Hepatocyte (in vitro differentiated cells): Measurements from ENCODE around the gene RHOA. TPM values are rescaled to one million over a fixed set of nuclear protein-coding genes. Genes with fewer than 3 reads are reported as not detected.

Experiments
- DNase-seq: peaks from one replicate; pipeline ENCODE4 v3.0.0-alpha.2; 2016; ENCODE audit warnings: low spot score
- H2AFZ ChIP-seq: fragments of 200-600 bp; sonication (generic); 2 replicates; pipeline ENCODE4 v1.6.0; 2016; ENCODE audit warnings: antibody characterized with exemption, mild to moderate bottlenecking
- H3K27ac ChIP-seq: fragments of 200-600 bp; sonication (generic); 2 replicates; pipeline ENCODE4 v1.5.1; 2016; ENCODE audit warnings: mild to moderate bottlenecking
- H3K27me3 ChIP-seq: fragments of 200-600 bp; sonication (generic); 2 replicates; pipeline ENCODE4 v1.6.1; 2016
- H3K36me3 ChIP-seq: fragments of 200-600 bp; sonication (generic); replicated peaks from 2 replicates; pipeline ENCODE4 v1.5.1; 2016; ENCODE audit warnings: low read depth; ENCODE audit not compliant: insufficient read depth
- H3K4me1 ChIP-seq: fragments of 200-600 bp; sonication (generic); 2 replicates; pipeline ENCODE4 v1.5.1; 2016; ENCODE audit warnings: mild to moderate bottlenecking, moderate library complexity; ENCODE audit not compliant: insufficient read depth
- H3K4me2 ChIP-seq: fragments of 200-600 bp; sonication (generic); 2 replicates; pipeline ENCODE4 v1.6.0; 2016
- H3K4me3 ChIP-seq: fragments of 200-600 bp; sonication (generic); 2 replicates; pipeline ENCODE4 v1.5.1; 2016; ENCODE audit warnings: mild to moderate bottlenecking
- H3K79me2 ChIP-seq: fragments of 200-600 bp; sonication (generic); 2 replicates; pipeline ENCODE4 v1.6.0; 2017; ENCODE audit warnings: mild to moderate bottlenecking
- H3K9me2 ChIP-seq: fragments of 200-600 bp; sonication (generic); replicated peaks from 2 replicates; pipeline ENCODE4 v1.6.0; 2017; ENCODE audit warnings: mild to moderate bottlenecking; ENCODE audit not compliant: insufficient read depth
- H3K9me3 ChIP-seq: fragments of 200-600 bp; sonication (generic); 2 replicates; pipeline ENCODE4 v1.5.1; 2016; ENCODE audit warnings: low read depth, mild to moderate bottlenecking
- H4K20me1 ChIP-seq: fragments of 200-600 bp; sonication (generic); 2 replicates; pipeline ENCODE4 v1.6.0; 2016; ENCODE audit warnings: mild to moderate bottlenecking; ENCODE audit not compliant: insufficient read depth, poor library complexity, severe bottlenecking
- EZH2 ChIP-seq: fragments of 200-600 bp; sonication (generic); IDR thresholded peaks from 2 replicates; pipeline ENCODE4 v1.6.1; 2016; ENCODE audit warnings: antibody characterized with exemption, mild to moderate bottlenecking, borderline replicate concordance
- EZH2phosphoT487 ChIP-seq: fragments of 200-600 bp; sonication (generic); IDR thresholded peaks from one replicate; pipeline ENCODE4 v1.6.1; 2018; ENCODE audit warnings: antibody characterized with exemption, mild to moderate bottlenecking, low read depth, moderate library complexity; ENCODE audit not compliant: unreplicated experiment, severe bottlenecking
- WGBS: methylation state at CpG from one replicate; pipeline ENCODE4 v1.1.6; 2016; ENCODE audit warnings: low lambda C conversion rate; ENCODE audit errors: missing lambda C conversion rate; 5-methylcytosine and 5-hydroxymethylcytosine counted together
- polyA plus RNA-seq: library from polyadenylated mRNA; unstranded; fragments of >200 nt; fragmentation: Nextera tagmentation; extraction: Ambion mirVana; gene quantifications from 2 replicates; pipeline ENCODE4 v1.2.1, GENCODE V29; 2016
- total RNA-seq: library from RNA; depleted of rRNA; stranded (reverse); fragments of >200 nt; gene quantifications from 2 replicates; pipeline ENCODE4 v1.2.3, GENCODE V29; 2014
- TF ChIP-seq, protein P1 (sequence below): fragments of 200-600 bp; sonication (generic); IDR thresholded peaks from 2 replicates; pipeline ENCODE4 v1.5.1; 2016; ENCODE audit warnings: antibody characterized with exemption, mild to moderate bottlenecking; ENCODE audit not compliant: poor library complexity

Gene RHOA
- total and polyA plus RNA-seq, 2 experiments from 2014 or later: 392 to 434 TPM

DNA sequence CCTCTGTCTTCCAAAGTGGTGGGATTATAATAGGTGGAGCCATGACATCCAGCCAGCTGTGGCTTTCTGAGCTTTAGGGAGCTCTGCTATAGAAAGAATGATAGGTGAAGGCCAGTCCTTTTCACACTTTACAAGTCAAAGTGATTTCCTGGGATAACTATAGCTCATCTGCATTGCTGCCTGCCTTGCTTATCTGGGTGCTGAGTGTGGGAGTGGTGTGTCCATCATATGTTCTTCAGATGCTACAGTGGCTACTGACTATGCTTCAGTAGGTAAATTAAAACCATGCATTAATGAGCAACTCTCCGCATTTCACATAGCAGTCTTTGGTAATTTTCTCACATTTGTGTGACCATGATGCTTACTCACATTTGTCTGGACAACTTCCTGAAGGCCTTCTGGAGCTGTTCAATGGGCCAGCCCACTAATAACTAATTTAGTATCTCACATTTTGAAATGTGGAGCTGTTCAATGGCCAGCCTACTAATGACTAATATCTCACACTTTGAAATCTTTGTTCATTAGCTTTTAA is 23.4 kb downstream of the RHOA start:
- H3K36me3 ChIP-seq: no peaks in the 10 kb centered on the region
- DNase-seq: no peak
- no peaks in the 10 kb centered on the region for H3K27me3 ChIP-seq
- H3K27ac ChIP-seq: no peak overlapping the region
- H3K79me2 ChIP-seq: peaks cover 100% of the 10 kb centered on the region
- H3K9me2 ChIP-seq: no peaks in the 10 kb centered on the region
- H3K9me3 ChIP-seq: no peaks in the 10 kb centered on the region
- TF ChIP-seq, protein P1, sequence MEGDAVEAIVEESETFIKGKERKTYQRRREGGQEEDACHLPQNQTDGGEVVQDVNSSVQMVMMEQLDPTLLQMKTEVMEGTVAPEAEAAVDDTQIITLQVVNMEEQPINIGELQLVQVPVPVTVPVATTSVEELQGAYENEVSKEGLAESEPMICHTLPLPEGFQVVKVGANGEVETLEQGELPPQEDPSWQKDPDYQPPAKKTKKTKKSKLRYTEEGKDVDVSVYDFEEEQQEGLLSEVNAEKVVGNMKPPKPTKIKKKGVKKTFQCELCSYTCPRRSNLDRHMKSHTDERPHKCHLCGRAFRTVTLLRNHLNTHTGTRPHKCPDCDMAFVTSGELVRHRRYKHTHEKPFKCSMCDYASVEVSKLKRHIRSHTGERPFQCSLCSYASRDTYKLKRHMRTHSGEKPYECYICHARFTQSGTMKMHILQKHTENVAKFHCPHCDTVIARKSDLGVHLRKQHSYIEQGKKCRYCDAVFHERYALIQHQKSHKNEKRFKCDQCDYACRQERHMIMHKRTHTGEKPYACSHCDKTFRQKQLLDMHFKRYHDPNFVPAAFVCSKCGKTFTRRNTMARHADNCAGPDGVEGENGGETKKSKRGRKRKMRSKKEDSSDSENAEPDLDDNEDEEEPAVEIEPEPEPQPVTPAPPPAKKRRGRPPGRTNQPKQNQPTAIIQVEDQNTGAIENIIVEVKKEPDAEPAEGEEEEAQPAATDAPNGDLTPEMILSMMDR: no peak
- no peak for TF ChIP-seq EZH2phosphoT487
- TF ChIP-seq EZH2: no peak
- no peak overlapping the region for H3K4me3 ChIP-seq
- 90% methylated on average over 1 of the region's 1 CpG for WGBS
- H3K4me1 ChIP-seq: no peaks in the 10 kb centered on the region
- no peak overlapping the region for H2AFZ ChIP-seq
- H3K4me2 ChIP-seq: no peak overlapping the region
- peaks cover 99% of the 10 kb centered on the region for H4K20me1 ChIP-seq

DNA sequence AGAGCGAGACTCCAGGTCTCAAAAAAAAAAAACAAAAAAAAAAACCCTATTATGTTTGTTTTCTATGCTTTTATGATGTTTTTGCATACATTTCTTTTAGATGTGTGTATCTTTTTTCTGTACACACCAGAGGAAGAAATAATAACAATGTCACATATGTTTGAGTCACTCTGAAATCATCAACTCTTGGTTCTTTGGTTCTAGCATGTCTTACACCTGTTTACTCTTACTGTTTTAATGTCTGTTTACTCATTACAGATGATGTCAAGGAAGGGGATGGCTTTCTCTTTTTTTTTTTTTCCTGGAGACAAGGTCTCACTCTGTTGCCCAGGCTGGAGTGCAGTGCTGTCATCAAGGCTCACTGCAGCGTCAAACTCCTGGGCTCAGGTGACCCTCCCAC is 24.1 kb downstream of the RHOA start:
- DNase-seq: no peak
- Histone ChIP-seq H3K27me3 (no peaks in the 10 kb centered on the region), H3K4me3 (no peak overlapping the region), H3K36me3 (no peaks in the 10 kb centered on the region), H3K79me2 (peaks cover 100% of the 10 kb centered on the region), H3K9me3 (no peaks in the 10 kb centered on the region), H2AFZ (no peak overlapping the region), H4K20me1 (peaks cover 99% of the 10 kb centered on the region), H3K4me1 (no peaks in the 10 kb centered on the region), H3K9me2 (no peaks in the 10 kb centered on the region), H3K27ac (no peak overlapping the region), H3K4me2 (no peak overlapping the region)
- TF ChIP-seq EZH2 (no peak), EZH2phosphoT487 (no peak)
- TF ChIP-seq, protein P1: no peak
- WGBS: 94% methylated on average over 2 of the region's 2 CpGs

DNA sequence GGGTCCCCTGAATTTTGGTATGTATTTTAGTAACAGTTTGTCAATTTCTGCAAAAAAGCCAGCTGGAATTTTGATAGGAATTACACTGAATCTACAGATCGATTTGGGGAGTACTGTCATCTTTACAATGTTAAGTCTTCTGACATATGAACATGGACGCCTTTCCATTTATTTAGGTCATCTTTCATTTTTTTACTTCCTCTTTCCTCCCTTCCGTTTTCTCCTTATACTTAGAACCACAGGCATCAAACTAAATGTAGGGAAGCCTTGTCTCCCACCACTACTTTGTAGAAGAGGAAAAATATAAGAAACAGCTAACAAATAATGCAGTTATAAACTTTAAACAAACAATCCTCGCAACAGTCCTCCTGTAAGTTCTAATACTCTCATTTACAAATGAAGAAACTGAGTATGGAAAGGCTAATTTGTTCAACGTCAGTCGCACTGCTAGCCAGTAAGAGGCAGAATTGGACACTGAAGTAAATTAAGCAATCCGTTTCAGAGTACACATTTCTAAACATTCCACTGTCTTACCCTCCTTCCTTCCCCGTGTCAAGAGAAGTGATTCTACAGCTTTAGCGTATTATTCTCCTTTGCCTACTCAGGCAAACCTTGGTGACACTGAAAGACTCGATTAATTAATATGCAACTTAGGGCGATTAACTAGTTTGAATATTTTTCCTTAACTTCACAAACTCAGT is 25.6 kb downstream of the RHOA start:
- DNase-seq: no peak
- Histone ChIP-seq H3K4me1 (no peaks in the 10 kb centered on the region), H3K36me3 (no peaks in the 10 kb centered on the region), H2AFZ (no peak overlapping the region), H3K27ac (no peak overlapping the region), H4K20me1 (peaks cover 99% of the 10 kb centered on the region), H3K9me2 (no peaks in the 10 kb centered on the region), H3K4me2 (no peak overlapping the region), H3K4me3 (no peak overlapping the region), H3K9me3 (no peaks in the 10 kb centered on the region), H3K79me2 (peaks cover 100% of the 10 kb centered on the region), H3K27me3 (no peaks in the 10 kb centered on the region)
- 89% methylated on average over 11 of the region's 11 CpGs for WGBS
- TF ChIP-seq, protein P1: no peak
- TF ChIP-seq EZH2 (no peak), EZH2phosphoT487 (no peak)
